T-helper 2 cell treated with Interferon-gamma antibody and Interleukin-4, amounts not matched to agents 100 ng/mL and 5 ng/mL, for 36 hours (primary cell): ENCODE data around the gene SLC20A1. TPM values are rescaled to one million over a fixed set of nuclear protein-coding genes. Genes with fewer than 3 reads are reported as not detected.

Source experiments
- intact Hi-C: fragments of 100-400 bp; cut with micrococcal nuclease; formaldehyde crosslinking; loops from one replicate; pipeline ENCODE4 v1.15.1; 2023
- total RNA-seq: library from RNA; stranded (reverse); gene quantifications from 2 replicates; pipeline ENCODE4 v1.2.3, GENCODE V29; 2022

The SLC20A1 gene
- total RNA-seq, 1 donor from 2014 or later = 161 TPM

GRCh38 chr2:112623913-112624777 is 21.6 kb upstream of the SLC20A1 start:
- intact Hi-C loops = loop anchor here (1.0 to 2.0 kb wide), 2 partner anchors 24 to 39 kb away; partner anchors contain the start of gene CHCHD5

GRCh38 chr2:112625474-112626114 is 20.1 kb upstream of the SLC20A1 start:
- intact Hi-C loops = loop anchor here (1.0 to 2.0 kb wide), 4 partner anchors 21 to 101 kb away; partner anchors contain the start of gene CHCHD5

GRCh38 chr2:112626604-112627059 is 19.1 kb upstream of the SLC20A1 start:
- intact Hi-C loops = loop anchor here (1.0 kb wide), 3 partner anchors 20 to 100 kb away; no protein-coding TSS in a partner anchor

- intact Hi-C loops = no loop called here
Measured at GRCh38 chr2:112627060-112628040, 18.4 kb upstream of the SLC20A1 start.

- intact Hi-C loops = no loop called here
Measured at GRCh38 chr2:112629224-112629623, 16.5 kb upstream of the SLC20A1 start.

GRCh38 chr2:112629823-112630222 is 15.9 kb upstream of the SLC20A1 start:
- intact Hi-C loops = loop anchor here (2.0 to 5.0 kb wide), 3 partner anchors 63 to 88 kb away; partner anchors contain the start of gene POLR1B

GRCh38 chr2:112630268-112630667 is 15.5 kb upstream of the SLC20A1 start:
- intact Hi-C loops = loop anchor here (2.0 to 5.0 kb wide), 3 partner anchors 63 to 88 kb away; partner anchors contain the start of gene POLR1B

GRCh38 chr2:112633708-112634107 is 12.0 kb upstream of the SLC20A1 start:
- intact Hi-C loops = loop anchor here (5.0 kb wide), 2 partner anchors 74 to 91 kb away; partner anchors contain the start of gene POLR1B

GRCh38 chr2:112634153-112634873 is 11.4 kb upstream of the SLC20A1 start:
- intact Hi-C loops = loop anchor here (5.0 kb wide), 2 partner anchors 73 to 92 kb away; partner anchors contain the start of gene POLR1B

- intact Hi-C loops = loop anchor here (5.0 kb wide), 2 partner anchors 72 to 93 kb away; partner anchors contain the start of gene POLR1B
Measured at GRCh38 chr2:112634874-112635157, 10.9 kb upstream of the SLC20A1 start.

GRCh38 chr2:112636605-112637288 is 9.0 kb upstream of the SLC20A1 start:
- intact Hi-C loops = loop anchor here (1.0 kb wide), 1 partner anchor 9 kb away; the partner anchor contains the start of gene SLC20A1

GRCh38 chr2:112637289-112637660 is 8.5 kb upstream of the SLC20A1 start:
- intact Hi-C loops = no loop called here

GRCh38 chr2:112639936-112640335 is 5.8 kb upstream of the SLC20A1 start:
- intact Hi-C loops = loop anchor here (10.0 kb wide), 3 partner anchors 385 to 585 kb away; partner anchors contain the start of genes PSD4, TMEM87B and ZC3H8

GRCh38 chr2:112640467-112640799 is 5.3 kb upstream of the SLC20A1 start:
- intact Hi-C loops = loop anchor here (10.0 kb wide), 3 partner anchors 386 to 586 kb away; partner anchors contain the start of genes PSD4, TMEM87B and ZC3H8

GRCh38 chr2:112640800-112641675 is 4.7 kb upstream of the SLC20A1 start:
- intact Hi-C loops = loop anchor here (10.0 kb wide), 3 partner anchors 386 to 586 kb away; partner anchors contain the start of genes PSD4, TMEM87B and ZC3H8

GRCh38 chr2:112641701-112642100 is 4.0 kb upstream of the SLC20A1 start:
- intact Hi-C loops = loop anchor here (10.0 kb wide), 3 partner anchors 387 to 587 kb away; partner anchors contain the start of genes PSD4, TMEM87B and ZC3H8

GRCh38 chr2:112642561-112642960 is 3.2 kb upstream of the SLC20A1 start:
- intact Hi-C loops = loop anchor here (10.0 kb wide), 3 partner anchors 388 to 588 kb away; partner anchors contain the start of genes PSD4, TMEM87B and ZC3H8

- intact Hi-C loops = loop anchor here (10.0 kb wide), 3 partner anchors 388 to 588 kb away; partner anchors contain the start of genes PSD4, TMEM87B and ZC3H8
Measured at GRCh38 chr2:112642966-112643365, 2.8 kb upstream of the SLC20A1 start.
